ENCODE data around the gene PIANP.
"Not testable (repeated sequence)": the region's sequence is repeated elsewhere in the genome, so short reads cannot be mapped to it uniquely, and the experiment has no call there.

PIANP gene

GRCh38 chr12:6700646-6701051, at the start of gene PIANP:
PIANP (minus strand) TSS chr12:6700815; CDS start chr12:6698061, 2,754 bp downstream.
- peak; percentile 45 for DNase-seq

- DNase-seq = no peak
Measured at GRCh38 chr12:6748761-6749160, 48.1 kb upstream of the PIANP start.

GRCh38 chr12:6747216-6747615, 46.6 kb upstream of the PIANP start:
- DNase-seq = no peak

GRCh38 chr12:6745741-6746525, 45.3 kb upstream of the PIANP start:
- no peak for DNase-seq

- not testable (repeated sequence) for DNase-seq
Measured at GRCh38 chr12:6743300-6743699, 42.7 kb upstream of the PIANP start.

GRCh38 chr12:6742834-6743233, 42.2 kb upstream of the PIANP start:
- DNase-seq = no peak

- DNase-seq = not testable (repeated sequence)
Measured at GRCh38 chr12:6742080-6742479, 41.5 kb upstream of the PIANP start.

GRCh38 chr12:6736754-6737153, 36.1 kb upstream of the PIANP start:
- no peak for DNase-seq

- DNase-seq = no peak
Measured at GRCh38 chr12:6735448-6736191, 35.0 kb upstream of the PIANP start.

GRCh38 chr12:6734506-6735387, 34.1 kb upstream of the PIANP start:
- no peak for DNase-seq

- DNase-seq = no peak
Measured at GRCh38 chr12:6730169-6730568, 29.6 kb upstream of the PIANP start.

- no peak for DNase-seq
Measured at GRCh38 chr12:6729186-6729585, 28.6 kb upstream of the PIANP start.

- no peak for DNase-seq
Measured at GRCh38 chr12:6725350-6725749, 24.7 kb upstream of the PIANP start.

GRCh38 chr12:6724409-6724797, 23.8 kb upstream of the PIANP start:
- DNase-seq = no peak

GRCh38 chr12:6723607-6724408, 23.2 kb upstream of the PIANP start, which contains the start of gene COPS7A:
COPS7A (plus strand) TSS chr12:6724046; CDS start chr12:6724657, 611 bp downstream.
- DNase-seq = peak; percentile 89

- no peak for DNase-seq
Measured at GRCh38 chr12:6722863-6723262, 22.2 kb upstream of the PIANP start.

GRCh38 chr12:6716874-6717437, 16.3 kb upstream of the PIANP start:
- DNase-seq = no peak

GRCh38 chr12:6716031-6716873, 15.6 kb upstream of the PIANP start:
- DNase-seq = not testable (repeated sequence)

GRCh38 chr12:6708960-6709394, 8.4 kb upstream of the PIANP start:
- DNase-seq = no peak

GRCh38 chr12:6708351-6708750, 7.7 kb upstream of the PIANP start:
- not testable (repeated sequence) for DNase-seq

GRCh38 chr12:6703631-6704030, 3.0 kb upstream of the PIANP start:
- no peak for DNase-seq
